H54 (cell line): ENCODE measurements around the gene MAPK14.

Source experiments
- DNase-seq: peaks from one replicate; pipeline ENCODE4 v3.0.0; 2011; ENCODE audit warnings: low spot score, mixed read lengths; ENCODE audit not compliant: insufficient read length
- FAIRE-seq: peaks from 3 replicates; lab custom pipeline; 2011; peaks lifted over from hg19 to GRCh38; lab: Jason Lieb, UNC
- POLR2A ChIP-seq: IDR thresholded peaks from 2 replicates; pipeline ENCODE4 v1.6.1; 2011; ENCODE audit warnings: low read depth, mild to moderate bottlenecking, low read length

The MAPK14 gene

GRCh38 chr6:36141091-36141490 is 113.5 kb downstream of the MAPK14 start:
- FAIRE-seq (no peak), DNase-seq (no peak)
- TF ChIP-seq POLR2A = no peak

- FAIRE-seq (no peak), DNase-seq (no peak)
- no peak for TF ChIP-seq POLR2A
These were observed 114.4 kb downstream of the MAPK14 start for GRCh38 chr6:36141961-36142360.

- no peak for TF ChIP-seq POLR2A
- DNase-seq = no peak
- FAIRE-seq = no peak
These were observed 115.6 kb downstream of the MAPK14 start for GRCh38 chr6:36142971-36143838.

GRCh38 chr6:36145495-36145894 is 117.9 kb downstream of the MAPK14 start:
- DNase-seq (no peak), FAIRE-seq (no peak)
- no peak for TF ChIP-seq POLR2A

DNA sequence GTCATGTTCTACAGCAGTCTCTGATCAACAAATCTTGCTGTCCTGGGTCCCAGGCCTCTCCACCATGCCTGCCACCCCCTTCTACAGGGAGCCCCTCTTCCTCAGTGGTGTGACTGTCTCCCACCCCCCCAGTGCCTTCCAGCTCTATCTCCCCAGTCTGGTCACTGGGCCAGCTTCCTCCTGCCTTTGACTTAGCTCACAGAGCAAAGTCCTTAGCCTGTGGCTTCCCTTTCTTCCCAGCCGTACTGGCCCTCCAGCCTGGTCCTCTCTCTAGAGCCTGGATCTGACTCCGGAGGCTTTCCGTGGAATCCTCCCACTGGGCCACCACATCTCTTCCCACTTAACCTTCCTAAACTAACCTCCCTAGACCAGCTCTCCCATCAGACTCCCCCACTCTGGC is 119.7 kb downstream of the MAPK14 start:
- FAIRE-seq = no peak

GRCh38 chr6:36149476-36149875 is 121.9 kb downstream of the MAPK14 start:
- FAIRE-seq (no peak), DNase-seq (no peak)
- TF ChIP-seq POLR2A = no peak

More for the DNA sequence above, 119.7 kb downstream of the MAPK14 start:
- DNase-seq = no peak
- no peak for TF ChIP-seq POLR2A

- no peak for FAIRE-seq
- no peak for TF ChIP-seq POLR2A
- no peak for DNase-seq
These were observed 122.7 kb downstream of the MAPK14 start for GRCh38 chr6:36150283-36150682.

DNA sequence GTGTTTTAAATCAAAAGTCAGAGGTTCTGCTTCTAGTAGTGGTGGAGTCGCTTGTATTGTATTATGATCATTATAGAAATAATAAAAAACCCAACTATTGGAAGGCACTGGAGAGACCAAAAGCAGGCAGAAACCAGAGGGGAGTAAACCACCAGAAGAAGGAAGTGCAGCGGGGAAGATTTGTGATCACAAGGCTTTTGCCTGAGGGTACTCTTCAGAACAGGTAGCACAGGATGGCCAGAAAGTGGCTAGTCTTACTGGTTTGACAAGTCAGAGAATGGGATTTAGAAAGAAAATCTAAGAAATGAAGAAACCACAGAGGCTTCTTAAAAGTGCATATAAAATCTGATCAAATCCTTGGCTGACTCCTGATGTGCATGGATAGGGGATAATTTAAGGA is 126.7 kb downstream of the MAPK14 start:
- FAIRE-seq (no peak), DNase-seq (no peak)
- no peak for TF ChIP-seq POLR2A

- no peak for TF ChIP-seq POLR2A
- no peak for FAIRE-seq
- DNase-seq = no peak
These were observed 128.1 kb downstream of the MAPK14 start for GRCh38 chr6:36155662-36156061.

DNA sequence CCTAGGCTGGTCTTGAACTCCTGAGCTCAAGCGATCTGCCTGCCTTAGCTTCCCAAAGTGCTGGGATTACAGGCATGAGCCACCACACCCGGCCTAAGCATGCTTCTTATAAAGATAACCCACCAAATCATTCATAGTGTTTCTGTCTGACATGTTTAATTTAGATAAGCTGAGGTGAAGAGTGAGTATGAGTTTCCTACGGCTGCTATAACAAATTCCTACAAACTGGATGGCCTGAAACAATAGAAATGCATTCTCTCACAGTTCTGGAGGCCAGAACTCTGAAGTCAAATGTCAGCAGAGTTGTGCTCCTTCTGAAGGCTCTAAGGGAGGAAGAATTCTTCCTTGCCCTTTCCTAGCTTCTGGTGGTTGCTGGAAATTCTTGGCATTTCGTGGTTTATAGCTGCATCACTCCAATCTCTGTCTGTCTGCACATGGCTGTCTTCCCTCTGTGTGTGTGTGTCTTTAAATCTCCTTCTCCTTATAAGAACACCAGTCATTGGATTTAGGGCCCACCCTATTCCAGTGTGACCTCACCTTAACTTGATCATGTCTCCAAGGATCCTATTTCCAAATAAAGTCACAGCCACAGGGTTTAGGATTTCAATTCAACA is 132.6 kb downstream of the MAPK14 start:
- no peak for FAIRE-seq
- TF ChIP-seq POLR2A = no peak
- no peak for DNase-seq
